Endothelial cell of umbilical vein (primary cell): ENCODE data around the gene CYP21A2. TPM values are rescaled to one million over a fixed set of nuclear protein-coding genes. Genes with fewer than 3 reads are reported as not detected.
"Not testable (repeated sequence)": the region's sequence is repeated elsewhere in the genome, so short reads cannot be mapped to it uniquely, and the experiment has no call there.

Source experiments
- BruUV-seq: library from RNA; stranded (reverse); fragments of 400-500 nt; replicated peaks from 2 replicates; lab custom pipeline; 2021; lab: Mats Ljungman, UMichigan
- CTCF ChIA-PET: fragments of 300-600, 350-600 bp; sonication (Branson Sonifier 250); formaldehyde crosslinking; loops from one replicate; lab custom pipeline; 2021; ENCODE audit warnings: antibody characterized with exemption, inconsistent platforms; lab: Charles Lee
- POLR2A ChIA-PET: fragments of 300-600, 350-600 bp; sonication (Branson Sonifier 250); formaldehyde crosslinking; loops from one replicate; lab custom pipeline; 2021; ENCODE audit warnings: antibody characterized with exemption, inconsistent platforms; lab: Charles Lee
- DNase-seq: peaks from one replicate; pipeline ENCODE4 v3.0.0-alpha.2; 2011; ENCODE audit warnings: low read depth, low spot score
- FAIRE-seq: peaks from 2 replicates; lab custom pipeline; 2011; peaks lifted over from hg19 to GRCh38; lab: Jason Lieb, UNC
- H2AFZ ChIP-seq: 2 replicates; pipeline ENCODE4 v1.6.0; 2012; ENCODE audit warnings: low read depth, low read length, control low read depth, inconsistent platforms
- H3K27ac ChIP-seq: 2 replicates; pipeline ENCODE4 v1.5.1; 2011; ENCODE audit warnings: low read depth, mild to moderate bottlenecking, control low read depth, low read length, moderate library complexity; ENCODE audit not compliant: insufficient read depth
- H3K27me3 ChIP-seq, 2 experiments: 2 replicates each; pipeline versions ENCODE4 v1.6.0 to v1.6.1; 2011; ENCODE audit warnings: low read length in 2 of 2, mixed read lengths in 1 of 2; ENCODE audit not compliant: control insufficient read depth in 2 of 2, insufficient read depth in 2 of 2
- H3K36me3 ChIP-seq, 2 experiments: 2 replicates in 1 of 2; 3 replicates in 1 of 2; pipeline ENCODE4 v1.5.1; 2011; ENCODE audit warnings: low read length in 2 of 2, mild to moderate bottlenecking in 1 of 2, moderate library complexity in 1 of 2; ENCODE audit not compliant: control insufficient read depth in 2 of 2, insufficient read depth in 2 of 2; ENCODE audit errors: extremely low read depth in 1 of 2
- H3K4me1 ChIP-seq: 3 replicates; pipeline ENCODE4 v1.5.1; 2011; ENCODE audit warnings: mild to moderate bottlenecking, low read length; ENCODE audit not compliant: control insufficient read depth, insufficient read depth; ENCODE audit errors: extremely low read depth
- H3K4me2 ChIP-seq: 2 replicates; pipeline ENCODE4 v1.6.1; 2011; ENCODE audit warnings: low read length, control low read depth, mixed read lengths; ENCODE audit not compliant: insufficient read depth
- H3K4me3 ChIP-seq, 3 experiments: fragments of 200-600 bp in 1 of 3; sonication (generic), shearing (Covaris generic) in 1 of 3; replicated peaks in 1 of 3; 2 replicates each; pipeline ENCODE4 v1.5.1; 2011 to 2016; ENCODE audit warnings: control low read depth in 3 of 3, low read length in 3 of 3, mild to moderate bottlenecking in 2 of 3, inconsistent platforms in 1 of 3, low read depth in 1 of 3, moderate library complexity in 1 of 3; ENCODE audit not compliant: insufficient read depth in 1 of 3
- H3K79me2 ChIP-seq: 2 replicates; pipeline ENCODE4 v1.6.0; 2012; ENCODE audit warnings: low read length, inconsistent platforms; ENCODE audit not compliant: control insufficient read depth, insufficient read depth
- H3K9ac ChIP-seq: replicated peaks from 2 replicates; pipeline ENCODE3; 2011; ENCODE audit warnings: low read length, control low read depth; ENCODE audit not compliant: insufficient read depth; ENCODE audit errors: extremely low read depth
- H3K9me1 ChIP-seq: replicated peaks from 3 replicates; pipeline ENCODE4 v1.6.0; 2011; ENCODE audit warnings: mild to moderate bottlenecking, low read length; ENCODE audit not compliant: control insufficient read depth, insufficient read depth; ENCODE audit errors: extremely low read depth
- H3K9me3 ChIP-seq: replicated peaks from 2 replicates; pipeline ENCODE4 v1.5.1; 2012; ENCODE audit warnings: low read length, inconsistent platforms; ENCODE audit not compliant: control insufficient read depth, insufficient read depth
- H4K20me1 ChIP-seq: replicated peaks from 2 replicates; pipeline ENCODE3; 2011; ENCODE audit warnings: mild to moderate bottlenecking, low read length; ENCODE audit not compliant: control insufficient read depth, insufficient read depth; ENCODE audit errors: extremely low read depth
- dilution Hi-C: fragments of 300-500 bp; cut with MboI; formaldehyde crosslinking; loops from one replicate; pipeline ENCODE4 v1.15.0; 2019; ENCODE audit warnings: low sequenced_read_pairs; ENCODE audit not compliant: extremely low pct_ligation_motif_present
- intact Hi-C: fragments of 100-400 bp; cut with micrococcal nuclease; formaldehyde crosslinking; loops from one replicate; pipeline ENCODE4 v1.10.0; 2022
- polyA plus RNA-seq, 4 experiments: library from polyadenylated mRNA; depleted of rRNA in 3 of 4; stranded (reverse) in 3 of 4; unstranded in 1 of 4; fragments of >200 nt; gene quantifications; 2 replicates each; pipeline versions ENCODE4 v1.2.1 to v1.2.3, GENCODE V29; 2011 to 2012; ENCODE audit warnings: missing spikeins in 1 of 4
- total RNA-seq: library from RNA; stranded (reverse); gene quantifications from 2 replicates; pipeline ENCODE4 v1.2.3, GENCODE V29; 2021

The CYP21A2 gene
- total and polyA plus RNA-seq, 2 donors (not counting 3 experiments of a cell fraction or from before 2014, with no cell fraction given), result 0.22 to 0.46 TPM

- dilution Hi-C loops, BruUV-seq, H2AFZ ChIP-seq, H3K36me3 ChIP-seq, CTCF ChIA-PET, DNase-seq, intact Hi-C loops, H3K9me1 ChIP-seq, H3K4me1 ChIP-seq, H3K27me3 ChIP-seq, H4K20me1 ChIP-seq, FAIRE-seq, H3K4me3 ChIP-seq, H3K9ac ChIP-seq, H3K4me2 ChIP-seq, H3K9me3 ChIP-seq, H3K79me2 ChIP-seq, H3K27ac ChIP-seq, POLR2A ChIA-PET: not testable (repeated sequence)
Measured at GRCh38 chr6:32004864-32005537, 33.2 kb upstream of the CYP21A2 start.

- H3K79me2 ChIP-seq, H2AFZ ChIP-seq, H3K9me3 ChIP-seq, H3K4me3 ChIP-seq, H3K27me3 ChIP-seq, H3K4me1 ChIP-seq, H3K9ac ChIP-seq, POLR2A ChIA-PET, H3K4me2 ChIP-seq, DNase-seq, H4K20me1 ChIP-seq, H3K9me1 ChIP-seq, CTCF ChIA-PET, intact Hi-C loops, FAIRE-seq, dilution Hi-C loops, BruUV-seq, H3K36me3 ChIP-seq, H3K27ac ChIP-seq: not testable (repeated sequence)
Measured at GRCh38 chr6:32005538-32005880, 32.7 kb upstream of the CYP21A2 start.

DNA sequence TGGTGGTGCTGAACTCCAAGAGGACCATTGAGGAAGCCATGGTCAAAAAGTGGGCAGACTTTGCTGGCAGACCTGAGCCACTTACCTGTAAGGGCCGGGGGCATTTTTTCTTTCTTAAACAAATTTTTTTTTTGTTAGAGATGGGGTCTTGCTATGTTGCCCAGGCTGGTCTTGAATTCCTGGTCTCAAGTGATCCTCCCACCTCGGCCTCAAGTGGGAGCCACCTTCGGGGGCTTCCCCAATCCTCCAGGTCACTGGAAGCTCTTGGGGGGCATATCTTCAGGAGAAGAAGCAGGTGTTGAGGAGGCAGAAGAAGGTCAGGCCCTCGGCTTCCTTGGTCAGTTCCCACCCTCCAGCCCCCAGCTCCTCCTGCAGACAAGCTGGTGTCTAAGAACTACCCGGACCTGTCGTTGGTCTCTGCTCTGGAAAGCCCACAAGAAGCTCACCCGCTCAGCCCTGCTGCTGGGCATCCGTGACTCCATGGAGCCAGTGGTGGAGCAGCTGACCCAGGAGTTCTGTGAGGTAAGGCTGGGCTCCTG, 32.2 kb upstream of the CYP21A2 start:
- dilution Hi-C loops, POLR2A ChIA-PET, H3K79me2 ChIP-seq, H3K27me3 ChIP-seq, FAIRE-seq, H4K20me1 ChIP-seq, H2AFZ ChIP-seq, H3K4me3 ChIP-seq, intact Hi-C loops, DNase-seq, H3K9me3 ChIP-seq, CTCF ChIA-PET, BruUV-seq, H3K9me1 ChIP-seq, H3K36me3 ChIP-seq, H3K9ac ChIP-seq, H3K27ac ChIP-seq, H3K4me2 ChIP-seq, H3K4me1 ChIP-seq: not testable (repeated sequence)

DNA sequence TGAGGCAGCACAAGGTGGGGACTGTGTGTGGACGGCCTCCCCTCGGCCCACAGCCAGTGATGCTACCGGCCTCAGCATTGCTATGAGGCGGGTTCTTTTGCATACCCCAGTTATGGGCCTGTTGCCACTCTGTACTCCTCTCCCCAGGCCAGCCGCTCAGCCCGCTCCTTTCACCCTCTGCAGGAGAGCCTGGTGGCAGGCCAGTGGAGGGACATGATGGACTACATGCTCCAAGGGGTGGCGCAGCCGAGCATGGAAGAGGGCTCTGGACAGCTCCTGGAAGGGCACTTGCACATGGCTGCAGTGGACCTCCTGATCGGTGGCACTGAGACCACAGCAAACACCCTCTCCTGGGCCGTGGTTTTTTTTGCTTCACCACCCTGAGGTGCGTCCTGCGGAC, 31.1 kb upstream of the CYP21A2 start:
- H3K9ac ChIP-seq, H4K20me1 ChIP-seq, DNase-seq, intact Hi-C loops, H3K4me3 ChIP-seq, BruUV-seq, POLR2A ChIA-PET, H3K79me2 ChIP-seq, H3K4me2 ChIP-seq, H3K9me3 ChIP-seq, dilution Hi-C loops, FAIRE-seq, H2AFZ ChIP-seq, H3K36me3 ChIP-seq, H3K4me1 ChIP-seq, H3K27me3 ChIP-seq, H3K9me1 ChIP-seq, H3K27ac ChIP-seq, CTCF ChIA-PET: not testable (repeated sequence)
